Measurements from ENCODE around the gene NDUFA13.

NDUFA13 gene

GRCh38 chr19:19489804-19490204 lies 26.2 kb upstream of the NDUFA13 start:
- no peak for DNase-seq

- peak; percentile 82 for DNase-seq
Observed at GRCh38 chr19:19490214-19490968, 25.6 kb upstream of the NDUFA13 start.

GRCh38 chr19:19491321-19492025 lies 24.6 kb upstream of the NDUFA13 start:
- DNase-seq = no peak

- no peak for DNase-seq
Observed at GRCh38 chr19:19492026-19492610, 23.9 kb upstream of the NDUFA13 start.

DNA sequence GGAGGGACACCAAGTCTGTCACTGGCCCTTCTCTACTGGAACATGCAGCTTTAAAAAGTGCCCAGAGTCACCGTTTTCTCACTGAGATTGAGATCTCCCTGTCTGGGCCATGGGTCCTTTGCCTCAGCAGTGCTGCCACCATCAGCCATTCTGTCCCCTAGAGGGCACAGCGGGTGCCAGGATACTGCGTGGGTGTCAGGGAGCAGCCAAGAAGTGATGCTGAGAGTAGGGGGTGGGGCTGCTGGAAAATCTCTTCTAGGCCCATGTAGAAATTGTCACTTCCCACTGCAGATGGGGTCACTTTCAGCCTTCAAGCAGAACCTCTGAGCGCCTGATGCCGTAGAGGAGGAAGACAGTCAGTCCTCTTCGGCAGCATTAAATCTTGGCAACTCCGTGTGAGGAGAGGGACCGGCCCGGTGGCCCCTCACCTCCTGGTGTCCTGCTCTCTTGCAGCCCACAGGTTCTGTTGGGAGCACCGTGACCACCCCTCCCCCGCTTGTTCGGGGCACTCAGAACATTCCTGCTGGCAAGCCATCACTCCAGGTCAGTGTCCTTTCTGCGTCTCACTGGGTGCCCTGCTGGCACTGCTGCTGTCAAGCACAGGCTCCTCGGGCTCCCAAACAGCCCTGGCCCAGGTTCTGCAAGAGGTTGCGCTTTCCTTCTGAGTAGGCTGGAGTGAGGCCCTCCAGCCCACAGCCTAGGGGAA lies 22.0 kb upstream of the NDUFA13 start:
- DNase-seq = no peak

DNA sequence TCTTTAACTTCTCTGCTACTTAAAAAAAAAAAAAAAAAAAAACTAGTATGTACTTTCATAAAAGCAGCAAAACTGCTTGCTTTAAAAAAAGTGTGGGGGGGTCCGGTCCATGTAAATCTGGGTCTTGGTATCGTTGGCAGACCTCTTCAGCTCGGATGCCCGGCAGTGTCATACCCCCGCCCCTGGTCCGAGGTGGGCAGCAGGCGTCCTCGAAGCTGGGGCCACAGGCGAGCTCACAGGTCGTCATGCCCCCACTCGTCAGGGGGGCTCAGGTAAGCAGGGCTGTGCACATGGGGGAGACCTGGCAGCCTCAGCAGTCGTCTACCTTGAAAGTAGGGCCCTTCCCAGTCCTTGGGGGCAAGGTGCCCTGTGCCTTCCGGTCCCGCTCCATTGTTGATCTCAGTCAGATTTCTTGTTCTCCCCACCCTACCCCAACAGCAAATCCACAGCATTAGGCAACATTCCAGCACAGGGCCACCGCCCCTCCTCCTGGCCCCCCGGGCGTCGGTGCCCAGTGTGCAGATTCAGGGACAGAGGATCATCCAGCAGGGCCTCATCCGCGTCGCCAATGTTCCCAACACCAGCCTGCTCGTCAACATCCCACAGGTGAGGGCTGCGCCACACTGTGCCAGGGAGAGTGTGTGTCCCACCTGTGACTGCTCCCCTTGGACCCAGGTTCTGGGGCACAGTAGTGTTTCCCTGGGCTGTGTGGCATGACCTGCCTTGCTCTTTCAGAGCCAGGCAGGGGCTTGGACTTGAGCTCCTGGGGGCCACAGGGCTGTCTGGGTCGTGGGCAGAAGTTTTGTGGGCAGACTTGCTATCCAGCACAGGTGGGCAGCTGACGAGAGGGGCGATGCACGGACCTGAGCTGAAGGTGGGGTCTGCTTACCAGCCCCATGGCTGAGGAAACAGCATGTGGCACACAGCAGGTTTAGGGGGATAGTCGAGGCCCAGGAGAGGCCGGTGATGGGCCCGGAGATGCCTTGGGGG lies 20.1 kb upstream of the NDUFA13 start:
- no peak for DNase-seq

- DNase-seq = no peak
Observed at GRCh38 chr19:19498255-19498991, 17.6 kb upstream of the NDUFA13 start.

DNA sequence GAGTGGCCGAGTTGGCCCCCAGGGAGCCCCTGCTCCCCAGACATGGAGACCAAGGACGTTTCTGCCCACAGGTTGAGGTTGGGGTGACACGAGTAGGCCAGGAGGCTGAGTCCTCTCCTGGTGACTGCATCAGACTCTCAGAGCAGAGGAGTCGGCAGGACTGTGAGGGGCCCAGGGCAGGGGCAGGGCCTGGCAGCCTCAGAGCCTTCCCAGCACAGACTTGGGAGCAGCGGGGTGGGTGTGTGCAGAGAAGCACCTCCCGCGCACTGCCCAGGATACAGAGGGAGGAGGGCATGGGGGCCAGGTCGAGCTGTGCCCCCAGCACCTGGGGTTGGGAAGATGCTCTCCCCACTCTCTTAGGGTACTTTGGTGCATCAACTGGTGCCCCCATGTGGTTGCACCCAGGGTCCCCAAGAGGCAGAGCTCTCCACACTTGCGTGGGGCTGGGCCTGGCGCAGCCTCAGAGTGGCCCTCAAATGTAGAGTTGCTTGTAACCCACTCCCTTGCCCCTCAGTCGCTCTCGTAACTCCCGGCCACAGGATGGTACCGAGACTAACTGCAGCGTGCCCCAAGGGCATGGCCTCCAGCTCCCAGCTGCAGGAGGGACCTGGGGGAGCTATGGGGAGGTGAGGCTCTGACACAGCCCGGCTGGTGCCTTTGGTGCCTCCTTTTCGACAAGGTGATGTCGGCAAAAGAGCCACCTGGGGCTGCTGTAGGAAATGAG lies 16.6 kb upstream of the NDUFA13 start:
- no peak for DNase-seq

GRCh38 chr19:19500975-19501644 lies 14.9 kb upstream of the NDUFA13 start:
- no peak for DNase-seq

- no peak for DNase-seq
Observed at GRCh38 chr19:19501798-19502197, 14.2 kb upstream of the NDUFA13 start.

DNA sequence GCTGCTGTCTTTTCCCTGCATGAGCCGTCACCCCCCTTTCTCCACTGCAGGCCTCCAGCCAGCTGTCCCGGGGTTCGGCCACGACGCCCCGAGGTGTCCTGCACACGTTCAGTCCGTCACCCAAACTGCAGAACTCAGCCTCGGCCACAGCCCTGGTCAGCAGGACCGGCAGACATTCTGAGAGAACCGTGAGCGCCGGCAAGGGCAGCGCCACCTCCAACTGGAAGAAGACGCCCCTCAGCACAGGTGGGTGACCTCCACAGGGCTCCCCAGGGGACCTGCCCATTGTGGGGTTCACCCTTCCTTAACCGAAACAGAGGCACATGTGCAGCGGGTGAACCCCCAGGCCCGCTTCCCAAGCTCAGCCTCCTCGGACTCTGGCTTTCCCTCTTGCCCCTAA lies 13.7 kb upstream of the NDUFA13 start:
- no peak for DNase-seq

DNA sequence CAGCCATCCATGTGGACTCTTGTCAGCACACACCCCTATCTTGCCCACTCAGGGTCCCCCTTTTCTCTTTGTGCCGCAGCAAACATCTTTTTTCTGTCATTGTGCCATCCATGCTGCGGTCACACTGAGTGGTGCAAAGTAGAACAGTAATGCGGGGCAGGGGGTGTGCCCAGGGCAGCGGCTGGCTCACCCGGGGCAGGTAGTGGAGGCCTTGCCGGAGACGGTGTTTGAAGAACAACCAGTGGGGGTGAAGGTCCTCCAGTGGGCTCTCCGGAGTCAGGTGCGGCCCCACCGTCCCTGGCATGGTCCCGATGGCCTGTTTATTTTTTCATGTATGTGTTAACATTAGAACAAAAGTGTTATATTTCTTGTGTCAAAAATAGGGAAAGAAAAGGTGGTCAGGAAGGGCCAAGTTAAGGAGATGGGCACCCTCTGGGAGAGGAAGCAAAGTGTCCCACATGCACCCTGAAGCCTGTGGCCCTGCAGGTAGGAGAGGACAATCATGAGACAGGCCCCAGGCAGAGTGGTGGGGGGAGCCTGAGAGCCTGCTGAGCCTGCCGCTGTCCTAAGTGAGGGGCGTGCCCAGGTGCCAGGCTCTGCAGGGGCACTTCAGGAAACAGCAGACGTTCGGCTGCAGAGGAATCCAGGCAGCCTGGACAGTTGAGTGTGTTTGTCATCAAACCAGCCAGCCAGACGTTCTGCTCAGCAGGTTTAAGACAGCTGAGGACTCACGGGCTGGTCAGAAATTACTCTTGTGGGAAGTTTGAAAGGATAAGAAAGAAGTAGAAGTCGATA lies 13.0 kb upstream of the NDUFA13 start:
- no peak for DNase-seq

GRCh38 chr19:19504754-19505668 lies 11.0 kb upstream of the NDUFA13 start:
- DNase-seq = no peak

GRCh38 chr19:19505669-19506326 lies 10.2 kb upstream of the NDUFA13 start:
- no peak for DNase-seq

- no peak for DNase-seq
Observed at GRCh38 chr19:19506592-19506991, 9.4 kb upstream of the NDUFA13 start.

GRCh38 chr19:19507354-19507753 lies 8.7 kb upstream of the NDUFA13 start:
- no peak for DNase-seq

DNA sequence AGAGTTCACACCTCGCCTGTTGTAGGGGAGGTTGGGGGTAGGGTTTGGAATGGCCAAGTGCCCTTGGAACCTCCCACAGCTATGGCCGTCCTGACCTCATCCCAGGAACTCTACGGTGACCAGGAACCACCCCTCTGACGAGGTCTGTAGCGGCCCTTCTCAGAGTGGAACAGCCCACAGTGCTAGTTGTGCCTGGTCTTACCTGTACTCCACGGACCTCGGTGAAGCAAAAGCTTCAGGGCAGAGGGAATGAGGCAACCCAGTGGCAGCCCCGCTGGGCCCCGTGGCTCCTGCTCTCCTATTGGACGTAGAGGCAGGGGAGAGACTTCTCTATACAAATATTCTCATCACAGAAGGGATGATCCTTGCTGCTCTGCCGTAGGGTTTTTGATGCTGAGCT lies 7.8 kb upstream of the NDUFA13 start:
- DNase-seq = no peak

GRCh38 chr19:19510432-19510831 lies 5.6 kb upstream of the NDUFA13 start:
- no peak for DNase-seq

All from fibroblast of skin of right quadriceps (primary cell).